K562 (cell line): Measurements from ENCODE around the gene VGF. TPM values are rescaled to one million over a fixed set of nuclear protein-coding genes. Genes with fewer than 3 reads are reported as not detected.
A peak's percentile ranks its signal among the peaks of the same experiment; 100 is the strongest.

Source experiments
- ARID1B ChIP-seq: fragments of 450-650 bp; IDR thresholded peaks from 2 replicates; pipeline ENCODE4 v1.6.1; 2016; ENCODE audit warnings: antibody characterized with exemption, mild to moderate bottlenecking, inconsistent platforms
- ARID3A ChIP-seq: IDR thresholded peaks from 2 replicates; pipeline ENCODE4 v1.6.1; 2012; ENCODE audit warnings: low read depth, low read length, improper control_type of control experiment, borderline replicate concordance
- CCNT2 ChIP-seq: IDR thresholded peaks from 2 replicates; pipeline ENCODE4 v1.6.1; 2011; ENCODE audit warnings: borderline replicate concordance, low read depth, mild to moderate bottlenecking, moderate library complexity, mixed read lengths, low read length; ENCODE audit not compliant: insufficient read length; ENCODE audit errors: extremely low read depth
- CREM ChIP-seq: IDR thresholded peaks from 2 replicates; pipeline ENCODE4 v1.6.1; 2014; ENCODE audit warnings: antibody characterized with exemption, low read depth
- DEAF1 ChIP-seq: fragments of 450-650 bp; formaldehyde crosslinking; IDR thresholded peaks from 2 replicates; pipeline ENCODE4 v1.4.0; 2020; ENCODE audit warnings: mild to moderate bottlenecking, moderate library complexity
- FOSL1 ChIP-seq: fragments of 200-800 bp; sonication (Bioruptor generic); conservative IDR thresholded peaks from 2 replicates; pipeline ENCODE4 v1.6.1; 2016; ENCODE audit warnings: missing genetic modification characterization, missing compliant biosample characterization
- FUS ChIP-seq: fragments of 200-400 bp; formaldehyde crosslinking; optimal IDR thresholded peaks from 2 replicates; pipeline ENCODE3; 2017; ENCODE audit warnings: low read depth, low read length
- LCOR ChIP-seq: sonication (generic); formaldehyde crosslinking; IDR thresholded peaks from 2 replicates; pipeline ENCODE4 v1.8.0; 2022; ENCODE audit warnings: mild to moderate bottlenecking, missing genetic modification reagents
- NBN ChIP-seq: fragments of 450-650 bp; IDR thresholded peaks from 2 replicates; pipeline ENCODE4 v1.6.1; 2016; ENCODE audit warnings: low read depth, mild to moderate bottlenecking
- NCOR1 ChIP-seq: fragments of 450-650 bp; IDR thresholded peaks from 2 replicates; pipeline ENCODE4 v1.6.1; 2016; ENCODE audit warnings: mild to moderate bottlenecking, moderate library complexity
- NR0B1 ChIP-seq: fragments of 450-650 bp; IDR thresholded peaks from one replicate; pipeline ENCODE4 v1.6.1; 2018; ENCODE audit warnings: mild to moderate bottlenecking, moderate library complexity; ENCODE audit not compliant: partially characterized antibody
- OTX1 ChIP-seq: fragments of 450-650 bp; formaldehyde crosslinking; IDR thresholded peaks from 2 replicates; pipeline ENCODE4 v1.4.0; 2022; ENCODE audit warnings: mild to moderate bottlenecking
- POLR2AphosphoS2 ChIP-seq: IDR thresholded peaks from 2 replicates; pipeline ENCODE4 v1.6.1; 2012; ENCODE audit warnings: low read length, improper control_type of control experiment
- RBM17 ChIP-seq: fragments of 200-400 bp; formaldehyde crosslinking; IDR thresholded peaks from 2 replicates; pipeline ENCODE4 v1.6.1; 2017; ENCODE audit warnings: low read depth, mild to moderate bottlenecking, low read length, borderline replicate concordance
- RFX7 ChIP-seq: fragments of 250-450 bp; sonication (Bioruptor Pico); IDR thresholded peaks from 2 replicates; pipeline ENCODE4 v1.5.1; 2021; ENCODE audit warnings: mild to moderate bottlenecking
- TCFL5 ChIP-seq: fragments of 250-450 bp; sonication (Bioruptor Pico); conservative IDR thresholded peaks from 2 replicates; pipeline ENCODE4 v1.6.1; 2021; ENCODE audit warnings: mild to moderate bottlenecking, moderate library complexity, matching md5 sums
- USF2 ChIP-seq: sonication (generic); formaldehyde crosslinking; IDR thresholded peaks from 2 replicates; pipeline ENCODE4 v1.5.0; 2020; ENCODE audit warnings: missing genetic modification reagents
- ZFP91 ChIP-seq: sonication (generic); formaldehyde crosslinking; IDR thresholded peaks from 2 replicates; pipeline ENCODE4 v1.8.0; 2022; ENCODE audit warnings: mild to moderate bottlenecking, missing genetic modification reagents
- ZNF12 ChIP-seq: sonication (generic); formaldehyde crosslinking; IDR thresholded peaks from 2 replicates; pipeline ENCODE4 v1.4.0; 2020; ENCODE audit warnings: mild to moderate bottlenecking, missing genetic modification reagents
- ZNF134 ChIP-seq: fragments of 250-450 bp; sonication (Bioruptor Pico); conservative IDR thresholded peaks from 2 replicates; pipeline ENCODE4 v1.4.0; 2020
- ZNF3 ChIP-seq: fragments of 250-450 bp; sonication (Bioruptor Pico); IDR thresholded peaks from 2 replicates; pipeline ENCODE4 v1.5.0; 2021; ENCODE audit warnings: mild to moderate bottlenecking, moderate library complexity
- ZNF583 ChIP-seq: fragments of 250-450 bp; sonication (Bioruptor Pico); IDR thresholded peaks from 2 replicates; pipeline ENCODE4 v1.4.0; 2020
- ZZZ3 ChIP-seq: fragments of 450-650 bp; IDR thresholded peaks from 2 replicates; pipeline ENCODE4 v1.6.1; 2016; ENCODE audit warnings: antibody characterized with exemption, mild to moderate bottlenecking, moderate library complexity
- polyA plus RNA-seq, 8 experiments: library from polyadenylated mRNA; depleted of rRNA in 4 of 8; stranded (reverse) in 5 of 8; unstranded in 3 of 8; fragments of >200 nt; fragmentation: Nextera tagmentation in 2 of 8; fragmentation: Illumina TruSeq in 1 of 8; extraction: Ambion mirVana in 2 of 8; extraction: Trizol in 1 of 8; gene quantifications; 2 replicates each; pipeline versions ENCODE4 v1.2.1 to v1.2.3, GENCODE V29; 2011 to 2014; ENCODE audit warnings: inconsistent platforms in 1 of 8, missing spikeins in 1 of 8
- total RNA-seq, 7 experiments: library from RNA; depleted of rRNA in 6 of 7; stranded (reverse); fragments of >200 nt in 6 of 7; fragmentation: Illumina TruSeq in 2 of 7; extraction: Trizol in 2 of 7; gene quantifications; 2 replicates each; pipeline versions ENCODE4 v1.2.1 to v1.2.3, GENCODE V29; 2011 to 2021; ENCODE audit warnings: low replicate concordance in 1 of 7

Gene VGF
- total and polyA plus RNA-seq, 9 of the 15 experiments (the other 6 are each of a cell fraction or from before 2014, with no cell fraction given): 0.03 to 5.7 (median 0.34) TPM

GRCh38 chr7:101166909-101167644, 1.7 kb upstream of the VGF start (continued):
- 0 out of 2 replicates have a peak, but pooled peaks have one; percentile 2 for TF ChIP-seq CREM
- TF ChIP-seq OTX1: no peak
- no peak for TF ChIP-seq ZFP91 (CRISPR knock-in tag)
- 0 out of 2 replicates have a peak, but pooled peaks have one; percentile 30 for TF ChIP-seq FOSL1
- TF ChIP-seq ZNF134 (CRISPR knock-in tag): no peak
- no peak for TF ChIP-seq TCFL5
- no peak for TF ChIP-seq LCOR (CRISPR knock-in tag)
- 0 out of 2 replicates have a peak, but pooled peaks have one; percentile 7 for TF ChIP-seq ARID1B
- TF ChIP-seq USF2 (CRISPR knock-in tag): no peak
- no peak for TF ChIP-seq DEAF1 (CRISPR knock-in tag)
- no peak for TF ChIP-seq NR0B1
- no peak for TF ChIP-seq RBM17
- no peak for TF ChIP-seq ZZZ3
- no peak for TF ChIP-seq ZNF583 (CRISPR knock-in tag)
- TF ChIP-seq ARID3A: no peak
- TF ChIP-seq NCOR1: no peak
- no peak for TF ChIP-seq NBN
- TF ChIP-seq FUS: no peak
- TF ChIP-seq POLR2AphosphoS2: no peak
- no peak for TF ChIP-seq ZNF12 (CRISPR knock-in tag)
- TF ChIP-seq RFX7 (CRISPR knock-in tag): no peak
- no peak for TF ChIP-seq ZNF3 (CRISPR knock-in tag)
- no peak for TF ChIP-seq CCNT2
